Loucy (cell line): ENCODE results near the gene PTGS2.

Source experiments
- H2AFZ ChIP-seq: fragments of 200-600 bp; sonication (generic); 2 replicates; pipeline ENCODE4 v1.6.0; 2016; ENCODE audit warnings: antibody characterized with exemption, mild to moderate bottlenecking, low read length, moderate library complexity
- H3F3A ChIP-seq: fragments of 200-600 bp; 2 replicates; pipeline ENCODE4 v1.6.0; 2016; ENCODE audit warnings: antibody characterized with exemption, low read depth, mild to moderate bottlenecking
- H3K27me3 ChIP-seq: fragments of 200-600 bp; sonication (generic); 2 replicates; pipeline ENCODE4 v1.6.1; 2014; ENCODE audit warnings: low read length, mild to moderate bottlenecking; ENCODE audit not compliant: insufficient read depth, poor library complexity, severe bottlenecking
- H3K36me3 ChIP-seq: fragments of 200-600 bp; sonication (generic); 2 replicates; pipeline ENCODE4 v1.6.1; 2016; ENCODE audit warnings: low read length; ENCODE audit not compliant: insufficient read depth
- H3K4me1 ChIP-seq: fragments of 200-600 bp; sonication (generic); 2 replicates; pipeline ENCODE4 v1.5.1; 2014; ENCODE audit warnings: low read length, mild to moderate bottlenecking; ENCODE audit not compliant: insufficient read depth, poor library complexity, severe bottlenecking
- H3K4me2 ChIP-seq: fragments of 200-600 bp; sonication (generic); 2 replicates; pipeline ENCODE4 v1.6.0; 2014; ENCODE audit warnings: antibody characterized with exemption, low read length, low read depth, mild to moderate bottlenecking; ENCODE audit not compliant: poor library complexity, severe bottlenecking
- H3K4me3 ChIP-seq: fragments of 200-600 bp; sonication (generic); 2 replicates; pipeline ENCODE4 v1.5.1; 2014; ENCODE audit warnings: low read length, mild to moderate bottlenecking, mixed read lengths; ENCODE audit not compliant: poor library complexity, severe bottlenecking
- H3K79me2 ChIP-seq: fragments of 200-600 bp; sonication (generic); 2 replicates; pipeline ENCODE4 v1.6.1; 2014; ENCODE audit warnings: low read length; ENCODE audit not compliant: insufficient read depth
- H3K9ac ChIP-seq: fragments of 200-600 bp; sonication (generic); 2 replicates; pipeline ENCODE4 v1.6.0; 2014; ENCODE audit warnings: mild to moderate bottlenecking, low read depth, low read length, moderate library complexity; ENCODE audit not compliant: poor library complexity, severe bottlenecking
- H3K9me2 ChIP-seq: fragments of 200-600 bp; sonication (generic); replicated peaks from 2 replicates; pipeline ENCODE4 v1.6.1; 2016; ENCODE audit warnings: low read depth, low read length, mixed read lengths
- H3K9me3 ChIP-seq: fragments of 200-600 bp; sonication (generic); 2 replicates; pipeline ENCODE4 v1.6.1; 2014; ENCODE audit warnings: mild to moderate bottlenecking, antibody characterized with exemption, low read length, low read depth; ENCODE audit not compliant: insufficient read depth
- H4K20me1 ChIP-seq: fragments of 200-600 bp; sonication (generic); 2 replicates; pipeline ENCODE4 v1.6.0; 2014; ENCODE audit warnings: antibody characterized with exemption, low read length, mild to moderate bottlenecking; ENCODE audit not compliant: insufficient read depth, poor library complexity, severe bottlenecking
- EZH2phosphoT487 ChIP-seq: fragments of 200-600 bp; IDR thresholded peaks from 2 replicates; pipeline ENCODE4 v1.6.1; 2018; ENCODE audit warnings: antibody characterized with exemption, mild to moderate bottlenecking, moderate library complexity, borderline replicate concordance
- TF ChIP-seq, protein P1 (sequence below): fragments of 200-600 bp; sonication (generic); conservative IDR thresholded peaks from 2 replicates; pipeline ENCODE4 v1.5.1; 2014; ENCODE audit warnings: mild to moderate bottlenecking, antibody characterized with exemption, low read length

Gene PTGS2

DNA sequence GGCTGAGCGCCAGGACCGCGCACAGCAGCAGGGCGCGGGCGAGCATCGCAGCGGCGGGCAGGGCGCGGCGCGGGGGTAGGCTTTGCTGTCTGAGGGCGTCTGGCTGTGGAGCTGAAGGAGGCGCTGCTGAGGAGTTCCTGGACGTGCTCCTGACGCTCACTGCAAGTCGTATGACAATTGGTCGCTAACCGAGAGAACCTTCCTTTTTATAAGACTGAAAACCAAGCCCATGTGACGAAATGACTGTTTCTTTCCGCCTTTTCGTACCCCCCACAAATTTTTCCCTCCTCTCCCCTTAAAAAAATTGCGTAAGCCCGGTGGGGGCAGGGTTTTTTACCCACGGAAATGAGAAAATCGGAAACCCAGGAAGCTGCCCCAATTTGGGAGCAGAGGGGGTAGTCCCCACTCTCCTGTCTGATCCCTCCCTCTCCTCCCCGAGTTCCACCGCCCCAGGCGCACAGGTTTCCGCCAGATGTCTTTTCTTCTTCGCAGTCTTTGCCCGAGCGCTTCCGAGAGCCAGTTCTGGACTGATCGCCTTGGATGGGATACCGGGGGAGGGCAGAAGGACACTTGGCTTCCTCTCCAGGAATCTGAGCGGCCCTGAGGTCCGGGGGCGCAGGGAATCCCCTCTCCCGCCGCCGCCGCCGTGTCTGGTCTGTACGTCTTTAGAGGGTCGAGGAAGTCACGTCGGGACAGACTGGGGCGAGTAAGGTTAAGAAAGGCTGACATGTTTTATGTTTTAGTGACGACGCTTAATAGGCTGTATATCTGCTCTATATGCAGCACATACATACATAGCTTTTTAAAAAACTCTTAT is at the start of gene PTGS2:
TSS of gene PTGS2 (minus strand) at position 179 of the 817 bp plus-strand sequence. CDS start at position 46, 133 bp downstream.
- no peaks in the 10 kb centered on the region for H3K79me2 ChIP-seq
- no peaks in the 10 kb centered on the region for H3K27me3 ChIP-seq
- no peaks in the 10 kb centered on the region for H3K9me2 ChIP-seq
- no peak within 1 kb of the TSS for H3K4me3 ChIP-seq
- H3K9ac ChIP-seq: no peak within 1 kb of the TSS
- H3K36me3 ChIP-seq: no peaks in the 10 kb centered on the region
- H3F3A ChIP-seq: no peaks in the 10 kb centered on the region
- peaks cover 5% of the 10 kb centered on the region for H3K4me1 ChIP-seq
- H2AFZ ChIP-seq: no peak within 1 kb of the TSS
- TF ChIP-seq EZH2phosphoT487: no peak
- TF ChIP-seq, protein P1, sequence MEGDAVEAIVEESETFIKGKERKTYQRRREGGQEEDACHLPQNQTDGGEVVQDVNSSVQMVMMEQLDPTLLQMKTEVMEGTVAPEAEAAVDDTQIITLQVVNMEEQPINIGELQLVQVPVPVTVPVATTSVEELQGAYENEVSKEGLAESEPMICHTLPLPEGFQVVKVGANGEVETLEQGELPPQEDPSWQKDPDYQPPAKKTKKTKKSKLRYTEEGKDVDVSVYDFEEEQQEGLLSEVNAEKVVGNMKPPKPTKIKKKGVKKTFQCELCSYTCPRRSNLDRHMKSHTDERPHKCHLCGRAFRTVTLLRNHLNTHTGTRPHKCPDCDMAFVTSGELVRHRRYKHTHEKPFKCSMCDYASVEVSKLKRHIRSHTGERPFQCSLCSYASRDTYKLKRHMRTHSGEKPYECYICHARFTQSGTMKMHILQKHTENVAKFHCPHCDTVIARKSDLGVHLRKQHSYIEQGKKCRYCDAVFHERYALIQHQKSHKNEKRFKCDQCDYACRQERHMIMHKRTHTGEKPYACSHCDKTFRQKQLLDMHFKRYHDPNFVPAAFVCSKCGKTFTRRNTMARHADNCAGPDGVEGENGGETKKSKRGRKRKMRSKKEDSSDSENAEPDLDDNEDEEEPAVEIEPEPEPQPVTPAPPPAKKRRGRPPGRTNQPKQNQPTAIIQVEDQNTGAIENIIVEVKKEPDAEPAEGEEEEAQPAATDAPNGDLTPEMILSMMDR: no peak
- no peaks in the 10 kb centered on the region for H3K9me3 ChIP-seq
- H4K20me1 ChIP-seq: no peaks in the 10 kb centered on the region
- H3K4me2 ChIP-seq: no peak within 1 kb of the TSS

DNA sequence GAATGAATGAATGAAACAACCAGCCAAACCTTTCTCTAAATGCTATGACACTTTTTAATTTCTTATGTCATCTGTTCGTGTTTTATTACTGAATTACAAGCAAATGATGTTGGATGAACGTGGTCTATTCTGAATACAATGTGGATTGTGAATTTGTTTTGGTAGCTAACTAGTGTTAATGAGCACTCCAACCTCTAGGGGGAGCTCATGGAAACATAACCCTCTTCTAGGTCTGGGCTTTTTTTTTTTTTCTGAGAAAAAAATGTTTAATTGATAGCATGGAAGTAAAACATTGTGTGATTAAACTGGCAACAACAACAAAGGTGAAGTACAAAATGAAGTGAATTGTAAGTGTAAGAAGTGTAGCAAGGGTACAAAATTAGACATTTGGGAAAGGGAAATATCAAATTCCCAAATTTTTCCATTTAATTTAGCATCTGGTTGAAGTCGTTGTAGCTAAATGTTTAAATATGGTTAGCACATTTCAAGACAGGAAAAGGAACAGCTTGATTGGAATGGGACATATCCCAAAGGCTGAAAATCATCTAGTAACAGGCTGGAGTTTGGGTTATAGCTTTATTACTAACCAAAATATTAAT is 42.6 kb upstream of the PTGS2 start:
- no peaks in the 10 kb centered on the region for H3K9me2 ChIP-seq
- H3K4me2 ChIP-seq: no peak overlapping the region
- no peak overlapping the region for H3K9ac ChIP-seq
- H4K20me1 ChIP-seq: no peaks in the 10 kb centered on the region
- no peaks in the 10 kb centered on the region for H3K27me3 ChIP-seq
- H3K79me2 ChIP-seq: no peaks in the 10 kb centered on the region
- H3F3A ChIP-seq: no peaks in the 10 kb centered on the region
- TF ChIP-seq, protein P1: peak; percentile 82
- TF ChIP-seq EZH2phosphoT487: no peak
- no peaks in the 10 kb centered on the region for H3K4me1 ChIP-seq
- H3K4me3 ChIP-seq: no peak overlapping the region
- H3K36me3 ChIP-seq: no peaks in the 10 kb centered on the region
- no peak overlapping the region for H2AFZ ChIP-seq
- H3K9me3 ChIP-seq: no peaks in the 10 kb centered on the region

DNA sequence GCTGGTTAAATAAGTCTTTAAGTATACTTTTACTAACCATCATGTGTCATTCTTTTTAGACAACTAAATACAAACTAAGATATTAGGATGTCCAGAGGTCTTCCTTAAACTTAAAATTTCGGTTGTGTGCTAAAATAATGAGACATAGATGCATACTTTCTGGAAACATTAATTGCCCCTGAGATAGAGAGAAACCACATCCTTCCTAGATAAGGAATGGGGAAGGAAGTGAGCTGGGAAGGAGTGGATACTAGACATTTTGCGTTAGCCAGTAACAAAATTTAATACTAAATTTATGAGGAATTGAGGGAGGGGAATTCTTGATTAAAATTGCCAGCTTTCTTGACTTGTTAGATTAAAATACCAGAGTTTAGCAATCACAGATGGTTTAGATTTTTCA is 37.1 kb upstream of the PTGS2 start:
- Histone ChIP-seq H3K4me1 (peaks cover 6% of the 10 kb centered on the region), H4K20me1 (no peaks in the 10 kb centered on the region), H3K4me3 (no peak overlapping the region), H3K36me3 (no peaks in the 10 kb centered on the region), H3F3A (no peaks in the 10 kb centered on the region), H3K4me2 (no peak overlapping the region), H3K9ac (no peak overlapping the region), H3K9me3 (no peaks in the 10 kb centered on the region), H3K79me2 (no peaks in the 10 kb centered on the region), H2AFZ (no peak overlapping the region), H3K27me3 (no peaks in the 10 kb centered on the region), H3K9me2 (no peaks in the 10 kb centered on the region)
- TF ChIP-seq, protein P1: no peak
